ENCODE data around the gene WDR41.
"Not testable (repeated sequence)": the region's sequence is repeated elsewhere in the genome, so short reads cannot be mapped to it uniquely, and the experiment has no call there.

The WDR41 gene

DNA sequence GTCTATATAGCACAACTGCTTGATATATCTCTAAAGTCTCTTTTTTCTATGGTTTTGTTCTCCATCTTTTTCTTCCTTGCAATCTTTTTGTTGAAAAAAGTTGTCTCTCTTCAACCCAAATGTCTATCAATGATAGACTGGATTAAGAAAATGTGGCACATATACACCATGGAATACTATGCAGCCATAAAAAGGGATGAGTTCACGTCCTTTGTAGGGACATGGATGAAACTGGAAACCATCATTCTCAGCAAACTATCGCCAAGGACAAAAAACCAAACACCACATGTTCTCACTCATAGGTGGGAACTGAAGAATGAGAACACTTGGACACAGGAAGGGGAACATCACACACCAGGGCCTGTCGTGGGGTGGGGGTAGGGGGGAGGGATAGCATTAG, 23.2 kb downstream of the WDR41 start:
- not testable (repeated sequence) for H3K18ac ChIP-seq (ENCODE audit: low read length); H2BK15ac ChIP-seq (ENCODE audit: low read length); H4K8ac ChIP-seq (ENCODE audit: low read depth, low read length); H3K23ac ChIP-seq (ENCODE audit: low read depth, low read length, poor library complexity); H2BK12ac ChIP-seq (ENCODE audit: low read length); H2AFZ ChIP-seq (ENCODE audit: low read length); H3K9ac ChIP-seq (ENCODE audit: low read depth, low read length, poor library complexity); H3K27ac ChIP-seq (replicated peaks; ENCODE audit: low read length); H3K14ac ChIP-seq (ENCODE audit: low read length); H3K79me1 ChIP-seq (ENCODE audit: low read depth, low read length); H2AK5ac ChIP-seq (ENCODE audit: low read depth, low read length); H3K4me1 ChIP-seq (ENCODE audit: control insufficient read depth in 2 of 2, insufficient read depth in 1 of 2, low read depth in 1 of 2, low read length in 2 of 2); H2BK120ac ChIP-seq (ENCODE audit: low read depth, low read length); H3K4me2 ChIP-seq (ENCODE audit: insufficient read depth, low read length, poor library complexity, severe bottlenecking); DNase-seq (ENCODE audit: low spot score); H2BK5ac ChIP-seq (ENCODE audit: low read length); H3K9me3 ChIP-seq (replicated peaks in 1 of 2; ENCODE audit: control insufficient read depth in 2 of 2, insufficient read depth in 1 of 2, low read depth in 1 of 2, low read length in 2 of 2); H3K27me3 ChIP-seq (ENCODE audit: control insufficient read depth in 3 of 3, insufficient read depth in 3 of 3, low read depth in 1 of 3, low read length in 3 of 3); H3K4ac ChIP-seq (ENCODE audit: low read length); H3K36me3 ChIP-seq (replicated peaks in 1 of 2; ENCODE audit: control insufficient read depth in 2 of 2, insufficient read depth in 2 of 2, low read length in 2 of 2); H3K4me3 ChIP-seq (ENCODE audit: low read length in 2 of 2); H4K91ac ChIP-seq (ENCODE audit: low read depth, low read length, poor library complexity)
- WGBS, 2 donors (ENCODE audit: extremely low coverage in 2 of 2, insufficient read length in 2 of 2, insufficient replicate concordance in 1 of 2) = no CpG with 5 or more reads among the region's 3 CpGs

DNA sequence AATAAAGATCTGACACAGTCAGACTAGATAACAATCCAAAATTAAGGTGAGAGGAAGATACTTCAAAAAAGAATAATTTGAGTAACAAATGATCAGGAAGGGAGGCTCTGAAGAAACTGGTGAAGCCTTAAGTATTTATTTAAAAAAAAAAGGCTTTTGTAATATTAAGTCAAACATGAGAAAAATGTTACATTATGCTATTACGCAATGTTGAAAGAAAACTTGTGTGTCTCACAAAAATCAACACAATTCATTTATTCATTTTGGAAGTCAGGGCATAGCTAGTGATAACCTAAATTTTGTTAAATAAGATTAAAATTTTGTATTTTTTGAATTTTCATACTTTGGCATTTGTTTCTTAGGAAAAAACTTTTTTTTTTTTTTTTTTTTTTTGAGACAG, 28.2 kb downstream of the WDR41 start:
- Histone ChIP-seq H2AK5ac (ENCODE audit: low read depth, low read length) (no peak overlapping the region), H3K4ac (ENCODE audit: low read length) (no peak overlapping the region), H3K4me1 (ENCODE audit: control insufficient read depth in 2 of 2, insufficient read depth in 1 of 2, low read depth in 1 of 2, low read length in 2 of 2) (no peaks in the 10 kb centered on the region), H3K79me1 (ENCODE audit: low read depth, low read length) (no peaks in the 10 kb centered on the region), H3K9ac (ENCODE audit: low read depth, low read length, poor library complexity) (no peak overlapping the region), H2BK120ac (ENCODE audit: low read depth, low read length) (no peak overlapping the region), H3K4me3 (ENCODE audit: low read length in 2 of 2) (no peak overlapping the region), H3K18ac (ENCODE audit: low read length) (no peak overlapping the region), H3K9me3 (replicated peaks in 1 of 2; ENCODE audit: control insufficient read depth in 2 of 2, insufficient read depth in 1 of 2, low read depth in 1 of 2, low read length in 2 of 2) (no peaks in the 10 kb centered on the region), H3K14ac (ENCODE audit: low read length) (no peak overlapping the region), H4K8ac (ENCODE audit: low read depth, low read length) (no peak overlapping the region), H3K4me2 (ENCODE audit: insufficient read depth, low read length, poor library complexity, severe bottlenecking) (no peak overlapping the region), H2AFZ (ENCODE audit: low read length) (no peak overlapping the region), H3K23ac (ENCODE audit: low read depth, low read length, poor library complexity) (no peak overlapping the region), H3K27ac (replicated peaks; ENCODE audit: low read length) (no peak overlapping the region), H2BK12ac (ENCODE audit: low read length) (no peak overlapping the region), H3K36me3 (replicated peaks in 1 of 2; ENCODE audit: control insufficient read depth in 2 of 2, insufficient read depth in 2 of 2, low read length in 2 of 2) (peaks cover 0 to 12% of the 10 kb centered on the region in 2 donors), H4K91ac (ENCODE audit: low read depth, low read length, poor library complexity) (no peak overlapping the region), H3K27me3 (ENCODE audit: control insufficient read depth in 3 of 3, insufficient read depth in 3 of 3, low read depth in 1 of 3, low read length in 3 of 3) (no peaks in the 10 kb centered on the region), H2BK15ac (ENCODE audit: low read length) (no peak overlapping the region), H2BK5ac (ENCODE audit: low read length) (no peak overlapping the region)
- DNase-seq (ENCODE audit: low spot score) = no peak
- no CpG with 5 or more reads among the region's 1 CpG for WGBS, 2 donors (ENCODE audit: extremely low coverage in 2 of 2, insufficient read length in 2 of 2, insufficient replicate concordance in 1 of 2)

DNA sequence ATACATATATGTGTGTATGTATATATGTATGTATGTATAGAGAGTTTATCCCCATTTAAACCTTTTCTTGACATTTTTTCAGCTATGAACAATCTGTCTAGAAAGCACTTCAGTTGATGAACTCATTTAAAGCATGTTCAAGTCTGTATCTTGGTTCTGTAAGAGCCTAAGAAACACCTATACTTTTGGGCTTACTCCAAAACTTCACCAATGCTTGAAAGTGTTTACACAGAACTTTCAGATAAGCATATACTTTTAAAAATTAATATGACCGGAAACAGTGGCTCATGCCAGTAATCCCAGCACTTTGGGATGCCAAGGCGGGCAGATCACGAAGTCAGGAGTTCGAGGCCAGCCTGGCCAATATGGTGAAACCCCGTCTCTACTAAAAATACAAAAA, 30.8 kb downstream of the WDR41 start:
- Histone ChIP-seq H2BK120ac (ENCODE audit: low read depth, low read length) (no peak overlapping the region), H4K8ac (ENCODE audit: low read depth, low read length) (no peak overlapping the region), H3K4me2 (ENCODE audit: insufficient read depth, low read length, poor library complexity, severe bottlenecking) (no peak overlapping the region), H3K79me1 (ENCODE audit: low read depth, low read length) (no peaks in the 10 kb centered on the region), H2BK5ac (ENCODE audit: low read length) (no peak overlapping the region), H3K9ac (ENCODE audit: low read depth, low read length, poor library complexity) (no peak overlapping the region), H2BK15ac (ENCODE audit: low read length) (no peak overlapping the region), H3K36me3 (replicated peaks in 1 of 2; ENCODE audit: control insufficient read depth in 2 of 2, insufficient read depth in 2 of 2, low read length in 2 of 2) (peaks cover 0 to 12% of the 10 kb centered on the region in 2 donors), H3K18ac (ENCODE audit: low read length) (no peak overlapping the region), H3K9me3 (replicated peaks in 1 of 2; ENCODE audit: control insufficient read depth in 2 of 2, insufficient read depth in 1 of 2, low read depth in 1 of 2, low read length in 2 of 2) (no peaks in the 10 kb centered on the region), H4K91ac (ENCODE audit: low read depth, low read length, poor library complexity) (no peak overlapping the region), H3K4ac (ENCODE audit: low read length) (no peak overlapping the region), H3K14ac (ENCODE audit: low read length) (no peak overlapping the region), H3K27me3 (ENCODE audit: control insufficient read depth in 3 of 3, insufficient read depth in 3 of 3, low read depth in 1 of 3, low read length in 3 of 3) (no peaks in the 10 kb centered on the region), H3K4me3 (ENCODE audit: low read length in 2 of 2) (no peak overlapping the region), H3K23ac (ENCODE audit: low read depth, low read length, poor library complexity) (no peak overlapping the region), H2AFZ (ENCODE audit: low read length) (no peak overlapping the region), H2BK12ac (ENCODE audit: low read length) (no peak overlapping the region), H3K27ac (replicated peaks; ENCODE audit: low read length) (no peak overlapping the region), H3K4me1 (ENCODE audit: control insufficient read depth in 2 of 2, insufficient read depth in 1 of 2, low read depth in 1 of 2, low read length in 2 of 2) (no peaks in the 10 kb centered on the region), H2AK5ac (ENCODE audit: low read depth, low read length) (no peak overlapping the region)
- WGBS, 2 donors (ENCODE audit: extremely low coverage in 2 of 2, insufficient read length in 2 of 2, insufficient replicate concordance in 1 of 2) = no CpG with 5 or more reads among the region's 5 CpGs
- no peak for DNase-seq (ENCODE audit: low spot score)

GRCh38 chr5:77454123-77454522, 38.0 kb downstream of the WDR41 start:
- no peak overlapping the region for H3K23ac ChIP-seq (ENCODE audit: low read depth, low read length, poor library complexity)
- no peak overlapping the region for H3K4me2 ChIP-seq (ENCODE audit: insufficient read depth, low read length, poor library complexity, severe bottlenecking)
- H3K4me3 ChIP-seq (ENCODE audit: low read length in 2 of 2) = no peak overlapping the region
- no peaks in the 10 kb centered on the region for H3K4me1 ChIP-seq (ENCODE audit: control insufficient read depth in 2 of 2, insufficient read depth in 1 of 2, low read depth in 1 of 2, low read length in 2 of 2)
- no peak overlapping the region for H2BK15ac ChIP-seq (ENCODE audit: low read length)
- H3K18ac ChIP-seq (ENCODE audit: low read length) = no peak overlapping the region
- H3K4ac ChIP-seq (ENCODE audit: low read length) = no peak overlapping the region
- no peaks in the 10 kb centered on the region for H3K79me1 ChIP-seq (ENCODE audit: low read depth, low read length)
- no peak overlapping the region for H2AK5ac ChIP-seq (ENCODE audit: low read depth, low read length)
- no CpG with 5 or more reads among the region's 3 CpGs for WGBS, 2 donors (ENCODE audit: extremely low coverage in 2 of 2, insufficient read length in 2 of 2, insufficient replicate concordance in 1 of 2)
- no peak overlapping the region for H4K8ac ChIP-seq (ENCODE audit: low read depth, low read length)
- H3K9ac ChIP-seq (ENCODE audit: low read depth, low read length, poor library complexity) = no peak overlapping the region
- H3K27ac ChIP-seq (replicated peaks; ENCODE audit: low read length) = no peak overlapping the region
- H2BK12ac ChIP-seq (ENCODE audit: low read length) = no peak overlapping the region
- no peak overlapping the region for H2BK120ac ChIP-seq (ENCODE audit: low read depth, low read length)
- peaks cover 4 to 15% of the 10 kb centered on the region in 2 donors for H3K36me3 ChIP-seq (replicated peaks in 1 of 2; ENCODE audit: control insufficient read depth in 2 of 2, insufficient read depth in 2 of 2, low read length in 2 of 2)
- no peak overlapping the region for H3K14ac ChIP-seq (ENCODE audit: low read length)
- no peak overlapping the region for H2AFZ ChIP-seq (ENCODE audit: low read length)
- no peak overlapping the region for H2BK5ac ChIP-seq (ENCODE audit: low read length)
- no peak for DNase-seq (ENCODE audit: low spot score)
- no peaks in the 10 kb centered on the region for H3K27me3 ChIP-seq (ENCODE audit: control insufficient read depth in 3 of 3, insufficient read depth in 3 of 3, low read depth in 1 of 3, low read length in 3 of 3)
- H4K91ac ChIP-seq (ENCODE audit: low read depth, low read length, poor library complexity) = no peak overlapping the region
- H3K9me3 ChIP-seq (replicated peaks in 1 of 2; ENCODE audit: control insufficient read depth in 2 of 2, insufficient read depth in 1 of 2, low read depth in 1 of 2, low read length in 2 of 2) = no peaks in the 10 kb centered on the region
